Suprapubic skin (tissue), 4 donors: ENCODE results near the gene GAK. TPM values are rescaled to one million over a fixed set of nuclear protein-coding genes. Genes with fewer than 3 reads are reported as not detected.

Experiments
- DNase-seq, 2 donors: peaks; one replicate each; pipeline ENCODE4 v3.0.0-alpha.2; 2019; ENCODE audit warnings: low spot score in 2 of 2
- H3K27ac ChIP-seq: fragments of 200-600 bp; sonication (generic); one replicate; pipeline ENCODE4 v1.5.1; 2019
- H3K27me3 ChIP-seq: fragments of 200-600 bp; sonication (generic); one replicate; pipeline ENCODE4 v1.5.1; 2019
- H3K36me3 ChIP-seq: fragments of 200-600 bp; sonication (generic); one replicate; pipeline ENCODE4 v1.5.1; 2019
- H3K4me1 ChIP-seq: fragments of 200-600 bp; sonication (generic); one replicate; pipeline ENCODE4 v1.5.1; 2019
- H3K4me3 ChIP-seq: fragments of 200-600 bp; sonication (generic); one replicate; pipeline ENCODE4 v1.5.1; 2019; ENCODE audit warnings: mild to moderate bottlenecking
- H3K9me3 ChIP-seq: fragments of 200-600 bp; sonication (generic); one replicate; pipeline ENCODE4 v1.5.1; 2019
- CTCF ChIP-seq, 2 donors: fragments of 200-600 bp in 1 of 2; fragments of 450-650 bp in 1 of 2; sonication (generic) in 1 of 2; IDR thresholded peaks; one replicate each; pipeline ENCODE4 v1.5.1; 2016 to 2019; ENCODE audit warnings: antibody characterized with exemption in 2 of 2, mild to moderate bottlenecking in 1 of 2, moderate library complexity in 1 of 2
- EP300 ChIP-seq: sonication (generic); formaldehyde crosslinking; IDR thresholded peaks from one replicate; pipeline ENCODE4 v1.6.1; 2017; ENCODE audit warnings: antibody characterized with exemption
- POLR2A ChIP-seq, 2 donors: fragments of 450-650 bp; IDR thresholded peaks; one replicate each; pipeline ENCODE4 v1.6.1; 2017; ENCODE audit warnings: antibody characterized with exemption in 2 of 2, mild to moderate bottlenecking in 2 of 2, moderate library complexity in 2 of 2
- POLR2AphosphoS5 ChIP-seq, 3 donors: sonication (generic); formaldehyde crosslinking; IDR thresholded peaks; one replicate each; pipeline ENCODE4 v1.6.1; 2017; ENCODE audit warnings: antibody characterized with exemption in 3 of 3
- WGBS: methylation state at CpG from one replicate; pipeline ENCODE4 v1.1.5; 2018; 5-methylcytosine and 5-hydroxymethylcytosine counted together
- total RNA-seq, 4 donors: library from RNA; depleted of rRNA; stranded (reverse); fragments of >200 nt; gene quantifications; one replicate each; pipeline ENCODE4 v1.1.0, GENCODE V29; 2016

The GAK gene
- total RNA-seq, 4 donors from 2014 or later = 108 to 166 (median 132) TPM

DNA sequence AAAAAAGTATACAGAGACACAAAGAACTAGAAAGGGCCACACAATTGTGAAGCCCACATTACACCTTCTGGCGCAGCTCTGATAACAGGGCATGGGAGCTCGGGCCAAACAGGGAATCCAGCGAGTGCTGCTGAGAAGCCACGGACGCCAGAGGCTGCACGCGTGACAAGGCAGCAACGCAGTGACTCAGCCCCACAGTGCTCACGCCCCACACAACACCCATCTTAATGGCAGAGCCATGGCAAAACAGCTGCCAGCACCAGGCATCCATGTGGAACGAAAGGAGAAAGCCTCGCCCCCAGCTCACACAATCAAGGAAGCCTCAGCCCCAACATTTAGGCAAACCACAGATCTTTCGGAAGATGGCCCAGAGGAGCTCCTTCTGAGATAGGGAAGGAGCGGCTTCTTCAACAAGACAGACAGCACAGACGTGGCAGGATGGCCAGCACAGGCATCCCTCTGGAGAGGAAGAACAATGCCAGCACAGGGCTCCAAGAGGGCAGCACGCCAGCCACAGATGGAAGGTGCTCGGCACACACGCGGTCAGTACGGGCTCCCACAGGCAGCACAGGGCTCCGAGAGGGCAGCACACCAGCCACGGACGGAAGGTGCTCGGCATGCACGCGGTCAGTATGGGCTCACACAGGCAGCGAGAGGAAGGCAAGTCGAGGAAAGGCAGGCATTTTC lies 33.1 kb downstream of the GAK start:
- H3K27ac ChIP-seq = no peak overlapping the region
- H3K9me3 ChIP-seq = no peaks in the 10 kb centered on the region
- no peak for TF ChIP-seq CTCF (IDR thresholded peaks at IDR 0.05)
- no peak for TF ChIP-seq POLR2A (IDR thresholded peaks at IDR 0.05)
- TF ChIP-seq POLR2AphosphoS5 (IDR thresholded peaks at IDR 0.05) = no peak
- no peak for TF ChIP-seq EP300
- 93% methylated on average over 23 of the region's 27 CpGs for WGBS
- H3K4me3 ChIP-seq = no peak overlapping the region
- H3K27me3 ChIP-seq = no peaks in the 10 kb centered on the region
- no peak for DNase-seq
- peaks cover 76% of the 10 kb centered on the region for H3K36me3 ChIP-seq
- no peaks in the 10 kb centered on the region for H3K4me1 ChIP-seq

DNA sequence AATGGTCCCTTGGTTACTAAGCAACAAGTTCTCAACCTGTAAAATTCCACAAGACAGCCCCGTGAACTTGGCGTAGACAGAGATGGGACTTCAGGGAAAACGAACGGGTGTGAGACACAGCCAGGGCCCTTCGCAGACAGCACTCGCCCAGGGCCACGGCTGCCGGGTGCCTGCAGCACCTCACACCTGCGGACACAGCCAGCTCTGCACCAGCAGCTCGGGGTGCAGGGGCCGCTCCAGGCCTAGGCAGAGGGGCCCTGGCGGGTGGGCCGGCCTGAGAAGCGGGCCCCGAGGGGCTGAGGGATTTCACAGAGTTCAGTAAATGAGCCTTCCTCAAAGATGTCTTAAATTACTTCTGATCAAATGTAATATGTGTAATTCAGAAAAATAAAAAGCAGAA lies 34.0 kb downstream of the GAK start:
- Histone ChIP-seq H3K4me3 (no peak overlapping the region), H3K27ac (no peak overlapping the region), H3K27me3 (no peaks in the 10 kb centered on the region), H3K36me3 (peaks cover 76% of the 10 kb centered on the region), H3K9me3 (no peaks in the 10 kb centered on the region), H3K4me1 (no peaks in the 10 kb centered on the region)
- DNase-seq = no peak
- TF ChIP-seq POLR2AphosphoS5 (IDR thresholded peaks at IDR 0.05) (no peak), POLR2A (IDR thresholded peaks at IDR 0.05) (no peak), CTCF (IDR thresholded peaks at IDR 0.05) (no peak), EP300 (no peak)
- 93% methylated on average over 15 of the region's 15 CpGs for WGBS

DNA sequence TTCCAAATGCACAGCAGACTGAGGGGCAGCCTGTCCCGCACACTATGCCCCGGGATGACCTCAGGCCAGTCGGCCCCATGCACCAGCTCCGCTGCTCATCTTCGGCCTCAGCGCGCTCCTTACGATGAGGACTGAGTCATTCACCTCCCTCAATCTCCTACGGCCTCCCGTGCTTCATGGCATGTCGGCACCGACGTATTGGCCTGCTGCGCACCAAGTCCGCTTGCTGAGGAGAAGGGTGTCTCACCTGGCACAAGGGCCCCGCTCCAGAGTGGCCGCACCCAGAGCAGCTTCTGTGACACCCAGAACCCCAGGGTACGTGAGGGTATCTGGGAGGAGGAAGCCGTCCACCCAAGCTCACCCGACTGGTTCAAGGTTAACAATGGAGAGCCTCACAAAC lies 35.5 kb downstream of the GAK start:
- 84% methylated on average over 13 of the region's 20 CpGs for WGBS
- no peaks in the 10 kb centered on the region for H3K9me3 ChIP-seq
- no peak for TF ChIP-seq EP300
- no peak for TF ChIP-seq POLR2AphosphoS5 (IDR thresholded peaks at IDR 0.05)
- TF ChIP-seq POLR2A (IDR thresholded peaks at IDR 0.05) = no peak
- no peak for TF ChIP-seq CTCF (IDR thresholded peaks at IDR 0.05)
- H3K27me3 ChIP-seq = no peaks in the 10 kb centered on the region
- no peaks in the 10 kb centered on the region for H3K4me1 ChIP-seq
- H3K4me3 ChIP-seq = no peak overlapping the region
- H3K36me3 ChIP-seq = peaks cover 85% of the 10 kb centered on the region
- no peak for DNase-seq
- H3K27ac ChIP-seq = no peak overlapping the region

- no peaks in the 10 kb centered on the region for H3K4me1 ChIP-seq
- no peak for TF ChIP-seq POLR2A (IDR thresholded peaks at IDR 0.05)
- no peak for TF ChIP-seq EP300
- no peak for TF ChIP-seq CTCF (IDR thresholded peaks at IDR 0.05)
- TF ChIP-seq POLR2AphosphoS5 (IDR thresholded peaks at IDR 0.05) = no peak
- peaks cover 82% of the 10 kb centered on the region for H3K36me3 ChIP-seq
- H3K27ac ChIP-seq = no peak overlapping the region
- no peak for DNase-seq
- no peak overlapping the region for H3K4me3 ChIP-seq
- WGBS = 91% methylated on average over 13 of the region's 13 CpGs
- no peaks in the 10 kb centered on the region for H3K9me3 ChIP-seq
- no peaks in the 10 kb centered on the region for H3K27me3 ChIP-seq
Observed at GRCh38 chr4:896216-896615, 35.9 kb downstream of the GAK start.

GRCh38 chr4:895596-895995 lies 36.5 kb downstream of the GAK start:
- WGBS = 93% methylated on average over 13 of the region's 16 CpGs
- TF ChIP-seq POLR2AphosphoS5 (IDR thresholded peaks at IDR 0.05) (no peak), POLR2A (IDR thresholded peaks at IDR 0.05) (no peak), CTCF (IDR thresholded peaks at IDR 0.05) (no peak), EP300 (no peak)
- peaks cover 84% of the 10 kb centered on the region for H3K36me3 ChIP-seq

More at GRCh38 chr4:895596-895995, 36.5 kb downstream of the GAK start:
- Histone ChIP-seq H3K4me3 (no peak overlapping the region), H3K9me3 (no peaks in the 10 kb centered on the region), H3K4me1 (no peaks in the 10 kb centered on the region), H3K27ac (no peak overlapping the region), H3K27me3 (no peaks in the 10 kb centered on the region)
- DNase-seq = no peak
